Stomach smooth muscle (tissue), 2 donors: ENCODE measurements around the gene ADCY1.

Experiments
- H3K27ac ChIP-seq: one replicate; pipeline ENCODE4 v1.7.0; 2013; ENCODE audit warnings: mild to moderate bottlenecking, low read length, inconsistent platforms
- H3K27me3 ChIP-seq, 2 donors: one replicate each; pipeline ENCODE4 v1.7.0; 2013; ENCODE audit warnings: low read length in 2 of 2; ENCODE audit not compliant: insufficient read depth in 2 of 2, control insufficient read depth in 1 of 2
- H3K36me3 ChIP-seq, 2 donors: one replicate each; pipeline ENCODE4 v1.7.0; 2013; ENCODE audit warnings: low read length in 2 of 2; ENCODE audit not compliant: control insufficient read depth in 2 of 2, insufficient read depth in 2 of 2
- H3K4me1 ChIP-seq: one replicate; pipeline ENCODE4 v1.7.0; 2013; ENCODE audit warnings: low read length; ENCODE audit not compliant: control insufficient read depth, insufficient read depth
- H3K4me3 ChIP-seq, 2 donors: one replicate each; pipeline ENCODE4 v1.7.0; 2013; ENCODE audit warnings: low read length in 2 of 2
- H3K9ac ChIP-seq, 2 donors: one replicate each; pipeline ENCODE4 v1.7.0; 2013; ENCODE audit warnings: low read length in 2 of 2, mild to moderate bottlenecking in 1 of 2
- H3K9me3 ChIP-seq, 2 donors: one replicate each; pipeline ENCODE4 v1.7.0; 2013; ENCODE audit warnings: low read length in 2 of 2; ENCODE audit not compliant: control insufficient read depth in 2 of 2
- donor health status: healthy.
- donor health status: Pancreatic carcinoma.

ADCY1 gene

GRCh38 chr7:45593877-45594276, 19.7 kb downstream of the ADCY1 start:
- peaks cover 0 to 4% of the 10 kb centered on the region in 2 donors for H3K27me3 ChIP-seq
- no peak overlapping the region for H3K9ac ChIP-seq
- no peaks in the 10 kb centered on the region for H3K36me3 ChIP-seq
- no peaks in the 10 kb centered on the region for H3K9me3 ChIP-seq
- no peak overlapping the region for H3K4me3 ChIP-seq
- no peaks in the 10 kb centered on the region for H3K4me1 ChIP-seq
- no peak overlapping the region for H3K27ac ChIP-seq

- Histone ChIP-seq H3K36me3 (no peaks in the 10 kb centered on the region), H3K27me3 (peaks cover 0 to 4% of the 10 kb centered on the region in 2 donors), H3K27ac (no peak overlapping the region), H3K9ac (no peak overlapping the region), H3K4me1 (no peaks in the 10 kb centered on the region), H3K4me3 (no peak overlapping the region), H3K9me3 (no peaks in the 10 kb centered on the region)
These were observed 20.8 kb downstream of the ADCY1 start for GRCh38 chr7:45594745-45595535.

- Histone ChIP-seq H3K9me3 (no peaks in the 10 kb centered on the region), H3K4me3 (no peak overlapping the region), H3K4me1 (no peaks in the 10 kb centered on the region), H3K27ac (no peak overlapping the region), H3K9ac (no peak overlapping the region), H3K27me3 (peaks cover 0 to 2% of the 10 kb centered on the region in 2 donors), H3K36me3 (no peaks in the 10 kb centered on the region)
These were observed 21.9 kb downstream of the ADCY1 start for GRCh38 chr7:45595809-45596664.

GRCh38 chr7:45596665-45597095, 22.5 kb downstream of the ADCY1 start:
- Histone ChIP-seq H3K27ac (no peak overlapping the region), H3K27me3 (peaks cover 0 to 2% of the 10 kb centered on the region in 2 donors), H3K9ac (no peak overlapping the region), H3K4me1 (no peaks in the 10 kb centered on the region), H3K9me3 (no peaks in the 10 kb centered on the region), H3K4me3 (no peak overlapping the region), H3K36me3 (no peaks in the 10 kb centered on the region)

DNA sequence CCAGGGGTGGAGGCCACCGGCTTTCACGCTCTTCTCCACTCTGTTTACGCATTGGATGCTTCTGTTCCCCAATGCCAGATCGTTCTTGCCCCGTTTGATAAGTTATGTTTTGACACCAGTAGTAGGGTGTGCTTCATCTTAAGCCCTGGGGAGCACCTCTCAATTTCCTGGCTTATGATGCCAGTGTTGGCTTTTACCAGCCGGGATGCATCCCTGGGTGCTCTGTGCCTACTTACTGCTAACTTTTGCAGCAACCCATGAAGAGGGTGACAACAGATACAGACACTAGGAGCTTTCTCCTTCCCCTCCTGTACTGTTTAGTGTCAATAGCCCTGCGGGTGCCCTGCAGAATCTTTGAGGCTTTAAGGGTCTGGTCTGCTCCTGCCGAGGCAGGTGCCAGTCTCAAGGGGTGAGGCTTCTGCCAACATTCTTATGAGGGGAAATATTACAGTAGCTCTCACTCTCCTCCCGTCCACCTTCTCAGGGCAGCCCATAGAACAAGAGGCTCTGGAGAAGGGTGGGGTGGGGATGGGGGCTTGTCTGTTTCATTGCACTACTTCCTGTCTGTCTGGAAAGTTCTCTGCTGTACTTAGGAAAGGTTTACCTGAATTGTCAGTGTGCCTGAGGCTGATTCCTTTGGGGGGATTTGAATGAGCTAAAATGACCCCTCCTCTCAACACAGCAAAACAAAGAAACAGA, 23.3 kb downstream of the ADCY1 start:
- Histone ChIP-seq H3K9ac (no peak overlapping the region), H3K4me3 (no peak overlapping the region), H3K36me3 (no peaks in the 10 kb centered on the region), H3K27ac (no peak overlapping the region), H3K4me1 (no peaks in the 10 kb centered on the region), H3K27me3 (peaks cover 0 to 2% of the 10 kb centered on the region in 2 donors), H3K9me3 (no peaks in the 10 kb centered on the region)

DNA sequence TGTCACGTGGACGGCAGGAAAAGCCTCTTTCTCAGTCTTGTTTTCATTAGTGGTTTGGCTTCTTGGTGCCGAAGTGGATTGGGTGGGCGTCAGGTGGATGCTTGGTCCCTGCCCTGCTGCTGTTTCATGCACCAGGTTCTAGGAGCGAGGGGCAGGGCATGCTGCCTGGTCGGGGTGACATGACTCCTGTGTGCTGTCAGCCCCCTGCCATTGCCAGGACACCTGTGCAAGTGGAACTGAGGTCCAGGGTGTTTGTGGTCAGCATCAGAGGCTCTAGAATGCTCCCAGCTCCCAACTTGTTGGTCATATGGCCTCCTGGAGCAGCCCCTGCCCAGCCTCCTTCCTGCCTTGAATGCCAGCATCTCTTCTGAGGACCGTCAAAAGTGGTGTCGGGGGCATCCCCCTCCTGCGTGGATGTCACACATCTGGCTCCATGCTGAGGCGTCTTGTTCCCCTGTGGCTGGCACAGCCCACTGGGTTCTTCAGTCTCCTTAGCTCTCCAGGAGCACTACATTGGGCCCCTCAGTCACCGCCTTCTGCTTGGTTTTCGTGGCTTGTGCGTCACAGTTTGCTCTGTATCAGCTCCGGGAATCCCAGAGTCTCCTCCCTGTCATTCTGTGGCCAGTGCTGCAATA, 24.8 kb downstream of the ADCY1 start:
- Histone ChIP-seq H3K36me3 (no peaks in the 10 kb centered on the region), H3K4me1 (no peaks in the 10 kb centered on the region), H3K4me3 (no peak overlapping the region), H3K27ac (no peak overlapping the region), H3K9ac (no peak overlapping the region), H3K27me3 (peaks cover 0 to 2% of the 10 kb centered on the region in 2 donors), H3K9me3 (no peaks in the 10 kb centered on the region)

- no peaks in the 10 kb centered on the region for H3K9me3 ChIP-seq
- H3K9ac ChIP-seq: no peak overlapping the region
- H3K4me3 ChIP-seq: no peak overlapping the region
- no peaks in the 10 kb centered on the region for H3K4me1 ChIP-seq
- H3K27me3 ChIP-seq: peaks cover 0 to 2% of the 10 kb centered on the region in 2 donors
- H3K36me3 ChIP-seq: no peaks in the 10 kb centered on the region
- no peak overlapping the region for H3K27ac ChIP-seq
These were observed 25.9 kb downstream of the ADCY1 start for GRCh38 chr7:45599851-45600706.

DNA sequence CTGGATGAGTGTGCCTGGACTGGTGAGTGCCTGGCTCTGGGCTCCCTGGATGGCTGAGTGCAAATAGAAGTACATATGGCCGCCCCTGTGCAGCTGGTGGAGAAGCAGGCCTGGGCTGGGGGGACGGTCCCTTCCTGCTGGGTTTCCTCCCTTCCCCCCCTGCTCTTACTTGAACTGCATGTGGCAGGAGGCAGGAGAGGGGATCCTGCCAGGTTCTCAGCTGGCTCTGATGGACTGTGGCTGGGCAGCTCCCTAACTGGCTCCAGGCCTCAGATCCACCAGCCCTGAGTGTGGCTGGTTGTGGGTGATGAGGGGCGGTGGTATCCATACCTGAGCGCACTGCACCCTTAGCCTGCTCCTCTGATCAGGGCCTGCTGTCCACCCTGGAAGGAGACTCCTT, 26.9 kb downstream of the ADCY1 start:
- no peaks in the 10 kb centered on the region for H3K36me3 ChIP-seq
- no peak overlapping the region for H3K27ac ChIP-seq
- H3K4me1 ChIP-seq: no peaks in the 10 kb centered on the region
- no peaks in the 10 kb centered on the region for H3K9me3 ChIP-seq
- no peak overlapping the region for H3K4me3 ChIP-seq
- no peak overlapping the region for H3K9ac ChIP-seq
- H3K27me3 ChIP-seq: peaks cover 0 to 2% of the 10 kb centered on the region in 2 donors

- Histone ChIP-seq H3K4me3 (no peak overlapping the region), H3K27ac (no peak overlapping the region), H3K27me3 (peaks cover 0 to 2% of the 10 kb centered on the region in 2 donors), H3K9ac (no peak overlapping the region), H3K36me3 (no peaks in the 10 kb centered on the region), H3K4me1 (no peaks in the 10 kb centered on the region), H3K9me3 (no peaks in the 10 kb centered on the region)
These were observed 27.8 kb downstream of the ADCY1 start for GRCh38 chr7:45601816-45602540.
